PC-9 (cell line): ENCODE measurements around the gene MCMBP. TPM values are rescaled to one million over a fixed set of nuclear protein-coding genes. Genes with fewer than 3 reads are reported as not detected.

Experiments
- BruUV-seq: library from RNA; stranded (reverse); fragments of 400-500 nt; replicated peaks from 2 replicates; lab custom pipeline; 2021; lab: Mats Ljungman, UMichigan
- CTCF ChIA-PET: fragments of 300-600 bp; sonication (Branson Sonifier 250); formaldehyde crosslinking; loops from one replicate; lab custom pipeline; 2022; ENCODE audit warnings: antibody characterized with exemption; lab: Charles Lee
- POLR2A ChIA-PET: fragments of 300-600 bp; sonication (Branson Sonifier 250); formaldehyde crosslinking; loops from one replicate; lab custom pipeline; 2022; ENCODE audit warnings: antibody characterized with exemption; ENCODE audit not compliant: unreplicated experiment; lab: Charles Lee
- DNase-seq, 2 experiments: peaks; one replicate each; pipeline versions ENCODE4 v3.0.0 to v3.0.0-alpha.2; 2015 to 2022; ENCODE audit warnings: mixed read lengths in 1 of 2
- H2AFZ ChIP-seq: fragments of 200-600 bp; sonication (generic); 2 replicates; pipeline ENCODE4 v1.8.1; 2017; ENCODE audit warnings: antibody characterized with exemption
- H3F3A ChIP-seq: fragments of 200-600 bp; sonication (generic); 2 replicates; pipeline ENCODE4 v1.8.1; 2017; ENCODE audit warnings: antibody characterized with exemption, mild to moderate bottlenecking, low read depth; ENCODE audit not compliant: insufficient read depth
- H3K27ac ChIP-seq: fragments of 200-600 bp; sonication (generic); 2 replicates; pipeline ENCODE4 v1.6.1; 2016; ENCODE audit warnings: mixed run types
- H3K27me3 ChIP-seq: fragments of 200-600 bp; sonication (generic); 2 replicates; pipeline ENCODE4 v1.6.1; 2016; ENCODE audit warnings: low read depth, mixed run types; ENCODE audit not compliant: insufficient read depth
- H3K36me3 ChIP-seq: fragments of 200-600 bp; sonication (generic); 2 replicates; pipeline ENCODE4 v1.6.1; 2016; ENCODE audit warnings: low read depth, mixed run types
- H3K4me1 ChIP-seq: fragments of 200-600 bp; sonication (generic); replicated peaks from 2 replicates; pipeline ENCODE4 v1.6.1; 2016; ENCODE audit warnings: mixed run types; ENCODE audit not compliant: insufficient read depth
- H3K4me2 ChIP-seq: fragments of 200-600 bp; sonication (generic); 2 replicates; pipeline ENCODE4 v1.6.1; 2017; ENCODE audit warnings: mixed run types
- H3K4me3 ChIP-seq: fragments of 200-600 bp; sonication (generic); 2 replicates; pipeline ENCODE4 v1.6.1; 2016; ENCODE audit warnings: mixed run types
- H3K79me2 ChIP-seq: fragments of 200-600 bp; sonication (generic); 2 replicates; pipeline ENCODE4 v1.6.1; 2017; ENCODE audit warnings: low read depth, mixed run types
- H3K9me2 ChIP-seq: fragments of 200-600 bp; sonication (generic); 2 replicates; pipeline ENCODE4 v1.8.1; 2017; ENCODE audit warnings: mild to moderate bottlenecking; ENCODE audit not compliant: insufficient read depth
- H3K9me3 ChIP-seq: fragments of 200-600 bp; sonication (generic); 2 replicates; pipeline ENCODE4 v1.8.1; 2016; ENCODE audit warnings: low read depth; ENCODE audit not compliant: insufficient read depth
- H4K20me1 ChIP-seq: fragments of 200-600 bp; sonication (generic); 2 replicates; pipeline ENCODE4 v1.8.1; 2017; ENCODE audit not compliant: insufficient read depth
- CTCF ChIP-seq: fragments of 200-600 bp; sonication (generic); conservative IDR thresholded peaks from 2 replicates; pipeline ENCODE4 v1.6.1; 2017; ENCODE audit warnings: mixed run types, antibody characterized with exemption, mild to moderate bottlenecking, moderate library complexity
- EZH2 ChIP-seq: fragments of 200-600 bp; sonication (generic); IDR thresholded peaks from 2 replicates; pipeline ENCODE4 v1.8.0; 2017; ENCODE audit warnings: antibody characterized with exemption, low read depth
- intact Hi-C: fragments of 100-400 bp; cut with micrococcal nuclease; formaldehyde crosslinking; loops from one replicate; pipeline ENCODE4 v1.10.0; 2022; ENCODE audit not compliant: unreplicated experiment
- total RNA-seq: library from RNA; stranded (reverse); gene quantifications from 2 replicates; pipeline ENCODE4 v1.2.3, GENCODE V29; 2021

The MCMBP gene
- total RNA-seq, 1 experiment from 2014 or later: 36.7 TPM

- Histone ChIP-seq H3K9me3 (no peaks in the 10 kb centered on the region), H3F3A (no peaks in the 10 kb centered on the region), H3K79me2 (no peaks in the 10 kb centered on the region), H2AFZ (no peak overlapping the region), H4K20me1 (no peaks in the 10 kb centered on the region), H3K4me1 (no peaks in the 10 kb centered on the region), H3K4me2 (no peak overlapping the region), H3K36me3 (no peaks in the 10 kb centered on the region), H3K9me2 (no peaks in the 10 kb centered on the region), H3K27ac (no peak overlapping the region), H3K4me3 (no peak overlapping the region), H3K27me3 (no peaks in the 10 kb centered on the region)
- TF ChIP-seq EZH2 (no peak), CTCF (no peak)
- intact Hi-C loops: no loop called here
- no TSS peak for BruUV-seq
- DNase-seq: no peak
- POLR2A ChIA-PET: no interaction called here
- CTCF ChIA-PET: no interaction called here
Measured at GRCh38 chr10:119818889-119819270, 53.8 kb downstream of the MCMBP start.

- H3K4me1 ChIP-seq: no peaks in the 10 kb centered on the region
- BruUV-seq: no TSS peak
- no peak for DNase-seq
- ChIA-PET CTCF (no interaction called here), POLR2A (no interaction called here)
- H3K4me3 ChIP-seq: no peak overlapping the region
- H3K79me2 ChIP-seq: no peaks in the 10 kb centered on the region
- no peaks in the 10 kb centered on the region for H3K9me3 ChIP-seq
- H4K20me1 ChIP-seq: no peaks in the 10 kb centered on the region
- no peak overlapping the region for H3K4me2 ChIP-seq
- H3K27ac ChIP-seq: no peak overlapping the region
- no peaks in the 10 kb centered on the region for H3K9me2 ChIP-seq
- H3K27me3 ChIP-seq: no peaks in the 10 kb centered on the region
- H3K36me3 ChIP-seq: no peaks in the 10 kb centered on the region
- no peak overlapping the region for H2AFZ ChIP-seq
- no peak for TF ChIP-seq EZH2
- TF ChIP-seq CTCF: no peak
- H3F3A ChIP-seq: no peaks in the 10 kb centered on the region
- intact Hi-C loops: no loop called here
Measured at GRCh38 chr10:119817991-119818888, 54.4 kb downstream of the MCMBP start.

GRCh38 chr10:119815671-119816070, 57.0 kb downstream of the MCMBP start:
- no TSS peak for BruUV-seq

More at GRCh38 chr10:119815671-119816070, 57.0 kb downstream of the MCMBP start:
- no peaks in the 10 kb centered on the region for H3K9me3 ChIP-seq
- H3K27me3 ChIP-seq: no peaks in the 10 kb centered on the region
- CTCF ChIA-PET: no interaction called here
- TF ChIP-seq CTCF: no peak
- TF ChIP-seq EZH2: no peak
- no peak overlapping the region for H3K4me3 ChIP-seq
- no peaks in the 10 kb centered on the region for H3K36me3 ChIP-seq
- H4K20me1 ChIP-seq: no peaks in the 10 kb centered on the region
- no peak overlapping the region for H2AFZ ChIP-seq
- no peaks in the 10 kb centered on the region for H3K79me2 ChIP-seq
- intact Hi-C loops: no loop called here
- H3F3A ChIP-seq: no peaks in the 10 kb centered on the region
- H3K4me1 ChIP-seq: no peaks in the 10 kb centered on the region
- H3K27ac ChIP-seq: no peak overlapping the region
- POLR2A ChIA-PET: no interaction called here
- H3K9me2 ChIP-seq: no peaks in the 10 kb centered on the region
- no peak for DNase-seq
- H3K4me2 ChIP-seq: no peak overlapping the region
